ENCODE measurements around the gene ECI1. TPM values are rescaled to one million over a fixed set of nuclear protein-coding genes. Genes with fewer than 3 reads are reported as not detected.

The ECI1 gene
- total RNA-seq, 1 experiment from 2014 or later, result 140 TPM

- H3K4me3 ChIP-seq (replicated peaks in 1 of 2; ENCODE audit: low read depth in 1 of 2, low read length in 2 of 2), result no peak overlapping the region
- ChIA-PET CTCF (no interaction called here), RAD21 (ENCODE audit: low non-redundant PET in 1 of 2, low total read pairs in 2 of 2, uncharacterized antibody in 2 of 2, unreplicated experiment in 2 of 2) (no interaction called here), POLR2A (no interaction called here)
- peaks cover 80% of the 10 kb centered on the region for H3K79me2 ChIP-seq (ENCODE audit: insufficient read depth, low read length)
- no peak overlapping the region for H2AFZ ChIP-seq (ENCODE audit: low read depth, low read length, poor library complexity, severe bottlenecking)
- H3K27ac ChIP-seq (ENCODE audit: low read depth, low read length), result peak overlapping the region; percentile 22; the same call in 1 of the 2 replicates
- ATAC-seq, result no peak
- no peak for DNase-seq (ENCODE audit: low read depth, low spot score)
- TF ChIP-seq, protein P1, sequence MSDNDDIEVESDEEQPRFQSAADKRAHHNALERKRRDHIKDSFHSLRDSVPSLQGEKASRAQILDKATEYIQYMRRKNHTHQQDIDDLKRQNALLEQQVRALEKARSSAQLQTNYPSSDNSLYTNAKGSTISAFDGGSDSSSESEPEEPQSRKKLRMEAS (IDR thresholded peaks at IDR 0.05), result no peak
- TF ChIP-seq POLR2AphosphoS5 (IDR thresholded peaks at IDR 0.05; ENCODE audit: low read depth, low read length), result 0 out of 2 replicates have a peak, but pooled peaks have one; percentile 9
- peaks cover 21 to 48% of the 10 kb centered on the region in 2 experiments; a peak in 3 of 4 replicates for H3K36me3 ChIP-seq (ENCODE audit: control insufficient read depth in 1 of 2, insufficient read depth in 2 of 2, low read length in 2 of 2)
- no peak overlapping the region for H3K9ac ChIP-seq (ENCODE audit: low read length)
- H3K9me2 ChIP-seq (ENCODE audit: insufficient read depth), result no peaks in the 10 kb centered on the region
- intact Hi-C loops (cut with micrococcal nuclease), result no loop called here
- no TSS peak for BruUV-seq (replicated peaks)
- no peaks in the 10 kb centered on the region for H3K9me3 ChIP-seq (ENCODE audit: control insufficient read depth in 1 of 2, insufficient read depth in 1 of 2, low read depth in 1 of 2, low read length in 2 of 2)
- no peaks in the 10 kb centered on the region for H4K20me1 ChIP-seq (ENCODE audit: insufficient read depth)
- no peak overlapping the region for H3K4me2 ChIP-seq (ENCODE audit: low read length)
- peaks cover 5 to 18% of the 10 kb centered on the region in 2 experiments for H3K4me1 ChIP-seq (ENCODE audit: control insufficient read depth in 1 of 2, insufficient read depth in 2 of 2, low read length in 2 of 2)
- H3K27me3 ChIP-seq (ENCODE audit: insufficient read depth, low read length), result no peaks in the 10 kb centered on the region
These were observed 5.0 kb downstream of the ECI1 start for GRCh38 chr16:2246301-2246885.

- Histone ChIP-seq H4K20me1 (ENCODE audit: insufficient read depth) (no peaks in the 10 kb centered on the region), H3K4me2 (ENCODE audit: low read length) (no peak overlapping the region), H3K4me1 (ENCODE audit: control insufficient read depth in 1 of 2, insufficient read depth in 2 of 2, low read length in 2 of 2) (peaks cover 5 to 15% of the 10 kb centered on the region in 2 experiments), H2AFZ (ENCODE audit: low read depth, low read length, poor library complexity, severe bottlenecking) (no peak overlapping the region), H3K27me3 (ENCODE audit: insufficient read depth, low read length) (no peaks in the 10 kb centered on the region), H3K79me2 (ENCODE audit: insufficient read depth, low read length) (peaks cover 70% of the 10 kb centered on the region), H3K36me3 (ENCODE audit: control insufficient read depth in 1 of 2, insufficient read depth in 2 of 2, low read length in 2 of 2) (peaks cover 21 to 48% of the 10 kb centered on the region in 2 experiments; a peak in 3 of 4 replicates), H3K9me2 (ENCODE audit: insufficient read depth) (no peaks in the 10 kb centered on the region), H3K9me3 (ENCODE audit: control insufficient read depth in 1 of 2, insufficient read depth in 1 of 2, low read depth in 1 of 2, low read length in 2 of 2) (no peaks in the 10 kb centered on the region), H3K9ac (ENCODE audit: low read length) (no peak overlapping the region), H3K27ac (ENCODE audit: low read depth, low read length) (peak overlapping the region; percentile 25; the same call in 1 of the 2 replicates), H3K4me3 (replicated peaks in 1 of 2; ENCODE audit: low read depth in 1 of 2, low read length in 2 of 2) (no peak overlapping the region)
- no peak for TF ChIP-seq JUND (IDR thresholded peaks at IDR 0.05)
- TF ChIP-seq POLR2AphosphoS5 (IDR thresholded peaks at IDR 0.05; ENCODE audit: low read depth, low read length), result 0 out of 2 replicates have a peak, but pooled peaks have one; percentile 1
- RAD21 ChIA-PET (ENCODE audit: low non-redundant PET in 1 of 2, low total read pairs in 2 of 2, uncharacterized antibody in 2 of 2, unreplicated experiment in 2 of 2), result no interaction called here
- CTCF ChIA-PET, result no interaction called here
- ATAC-seq (no peak), DNase-seq (ENCODE audit: low read depth, low spot score) (no peak)
- POLR2A ChIA-PET, result no interaction called here
- intact Hi-C loops (cut with micrococcal nuclease), result no loop called here
- no TSS peak for BruUV-seq (replicated peaks)
These were observed 6.2 kb downstream of the ECI1 start for GRCh38 chr16:2244926-2245795.

Data from HCT116 (cell line).